Activated CD8-positive, alpha-beta T cell treated with anti-CD3 and anti-CD28 coated beads for 36 hours (primary cell): ENCODE measurements around the gene LARP6. TPM values are rescaled to one million over a fixed set of nuclear protein-coding genes. Genes with fewer than 3 reads are reported as not detected.
"Not testable (repeated sequence)": the region's sequence is repeated elsewhere in the genome, so short reads cannot be mapped to it uniquely, and the experiment has no call there.

ENCODE experiments used
- ATAC-seq: fragments of 200-7000 bp; cut with Tn5 transposase; one replicate; pipeline ENCODE4 v1.10.0; 2021; ENCODE audit warnings: mild to moderate bottlenecking, moderate library complexity
- CTCF ChIA-PET: fragments of 350-600 bp; sonication (Branson Sonifier 250); formaldehyde crosslinking; loops from one replicate; lab custom pipeline; 2021; ENCODE audit warnings: antibody characterized with exemption; lab: Charles Lee
- POLR2A ChIA-PET: fragments of 350-600 bp; sonication (Branson Sonifier 250); formaldehyde crosslinking; loops from one replicate; lab custom pipeline; 2021; ENCODE audit warnings: antibody characterized with exemption; lab: Charles Lee
- DNase-seq: peaks from one replicate; pipeline ENCODE4 v3.0.0-alpha.2; 2020
- H3K27ac Mint-ChIP-seq: one replicate; pipeline ENCODE4 v1.8.0; 2021; ENCODE audit warnings: mild to moderate bottlenecking, mixed read lengths
- H3K27me3 Mint-ChIP-seq: one replicate; pipeline ENCODE4 v1.8.0; 2021; ENCODE audit warnings: mixed read lengths
- H3K36me3 Mint-ChIP-seq: one replicate; pipeline ENCODE4 v1.8.0; 2021; ENCODE audit warnings: low read depth, mixed read lengths
- H3K4me1 Mint-ChIP-seq: one replicate; pipeline ENCODE4 v1.8.0; 2021; ENCODE audit warnings: low read depth, mixed read lengths
- H3K4me3 Mint-ChIP-seq: one replicate; pipeline ENCODE4 v1.8.0; 2021; ENCODE audit warnings: mild to moderate bottlenecking, moderate library complexity, mixed read lengths
- H3K9me3 Mint-ChIP-seq: one replicate; pipeline ENCODE4 v1.8.0; 2021; ENCODE audit warnings: mixed read lengths
- intact Hi-C: fragments of 100-400 bp; cut with micrococcal nuclease; formaldehyde crosslinking; loops from one replicate; pipeline ENCODE4 v1.10.0; 2022
- total RNA-seq, 2 experiments: library from RNA; stranded (reverse); gene quantifications; one replicate each; pipeline ENCODE4 v1.2.3, GENCODE V29; 2021
- TF ChIP-seq, protein P1 (sequence below): fragments of 200-600 bp; IDR thresholded peaks from one replicate; pipeline ENCODE4 v1.8.0; 2022; ENCODE audit warnings: antibody characterized with exemption, mild to moderate bottlenecking

Gene LARP6
- total RNA-seq, 2 experiments from 2014 or later = 0.36 to 0.41 TPM

DNA sequence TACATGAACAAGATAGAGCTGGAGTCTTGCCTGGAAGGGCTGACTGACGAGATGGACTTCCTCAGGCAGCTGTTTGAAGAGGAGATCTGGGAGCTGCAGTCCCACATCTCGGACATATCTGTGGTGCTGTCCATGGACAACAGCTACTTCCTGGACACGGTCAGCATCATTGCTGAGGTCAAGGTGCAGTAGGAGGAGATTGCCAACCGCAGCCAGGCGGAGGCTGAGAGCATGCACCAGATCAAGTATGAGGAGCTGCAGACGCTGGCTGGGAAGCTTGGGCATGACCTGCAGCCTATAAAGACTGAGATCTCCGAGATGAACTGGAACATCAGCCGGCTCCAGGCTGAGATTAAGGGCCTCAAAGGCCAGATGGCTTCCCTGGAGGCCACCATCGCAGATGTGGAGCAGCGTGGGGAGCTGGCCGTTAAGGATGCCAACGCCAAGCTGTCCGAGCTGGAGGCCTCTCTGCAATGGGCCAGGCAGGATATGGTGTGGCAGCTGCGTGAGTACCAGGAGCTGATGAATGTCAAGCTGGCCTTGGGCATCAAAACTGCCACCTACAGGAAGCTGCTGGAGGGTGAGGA lies 5.5 kb upstream of the LARP6 start:
- no peak overlapping the region for H3K4me3 Mint-ChIP-seq
- H3K36me3 Mint-ChIP-seq = no peaks in the 10 kb centered on the region
- H3K9me3 Mint-ChIP-seq = no peaks in the 10 kb centered on the region
- no peak for DNase-seq
- H3K27me3 Mint-ChIP-seq = peaks cover 9% of the 10 kb centered on the region
- intact Hi-C loops = no loop called here
- CTCF ChIA-PET = no interaction called here
- ATAC-seq = no peak
- H3K27ac Mint-ChIP-seq = no peak overlapping the region
- peaks cover 4% of the 10 kb centered on the region for H3K4me1 Mint-ChIP-seq
- TF ChIP-seq, protein P1, sequence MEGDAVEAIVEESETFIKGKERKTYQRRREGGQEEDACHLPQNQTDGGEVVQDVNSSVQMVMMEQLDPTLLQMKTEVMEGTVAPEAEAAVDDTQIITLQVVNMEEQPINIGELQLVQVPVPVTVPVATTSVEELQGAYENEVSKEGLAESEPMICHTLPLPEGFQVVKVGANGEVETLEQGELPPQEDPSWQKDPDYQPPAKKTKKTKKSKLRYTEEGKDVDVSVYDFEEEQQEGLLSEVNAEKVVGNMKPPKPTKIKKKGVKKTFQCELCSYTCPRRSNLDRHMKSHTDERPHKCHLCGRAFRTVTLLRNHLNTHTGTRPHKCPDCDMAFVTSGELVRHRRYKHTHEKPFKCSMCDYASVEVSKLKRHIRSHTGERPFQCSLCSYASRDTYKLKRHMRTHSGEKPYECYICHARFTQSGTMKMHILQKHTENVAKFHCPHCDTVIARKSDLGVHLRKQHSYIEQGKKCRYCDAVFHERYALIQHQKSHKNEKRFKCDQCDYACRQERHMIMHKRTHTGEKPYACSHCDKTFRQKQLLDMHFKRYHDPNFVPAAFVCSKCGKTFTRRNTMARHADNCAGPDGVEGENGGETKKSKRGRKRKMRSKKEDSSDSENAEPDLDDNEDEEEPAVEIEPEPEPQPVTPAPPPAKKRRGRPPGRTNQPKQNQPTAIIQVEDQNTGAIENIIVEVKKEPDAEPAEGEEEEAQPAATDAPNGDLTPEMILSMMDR = no peak
- POLR2A ChIA-PET = interaction anchor here (0.5 kb wide), 1 partner anchor 23 kb away, joined by 3 read pairs; no protein-coding TSS in a partner anchor

DNA sequence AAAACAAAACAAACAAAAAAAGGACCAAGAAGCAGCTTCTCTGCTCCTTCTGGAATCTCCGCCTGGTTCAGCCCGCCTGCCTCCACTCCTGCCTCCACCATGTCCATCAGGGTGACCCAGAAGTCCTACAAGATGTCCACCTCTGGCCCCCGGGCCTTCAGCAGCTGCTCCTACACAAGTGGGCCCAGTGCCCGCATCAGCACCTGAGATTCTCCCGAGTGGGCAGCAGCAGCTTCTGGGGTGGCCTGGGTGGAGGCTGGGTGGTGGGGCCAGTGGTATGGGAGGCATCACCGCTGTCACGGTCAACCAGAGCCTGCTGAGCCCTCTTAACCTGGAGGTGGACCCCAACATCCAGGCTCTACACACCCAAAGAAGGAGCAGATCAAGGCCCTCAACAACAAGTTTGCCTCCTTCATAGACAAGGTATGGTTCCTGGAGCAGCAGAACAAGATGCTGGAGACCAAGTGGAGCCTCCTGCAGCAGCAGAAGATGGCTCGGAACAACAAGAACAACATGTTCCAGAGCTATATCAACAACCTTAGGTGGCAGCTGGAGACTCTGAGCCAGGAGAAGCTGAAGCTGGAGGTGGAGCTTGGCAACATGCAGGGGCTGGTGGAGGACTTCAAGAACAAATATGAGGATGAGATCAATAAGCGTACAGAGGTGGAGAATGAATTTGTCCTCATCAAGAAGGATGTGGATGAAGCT lies 4.8 kb upstream of the LARP6 start:
- CTCF ChIA-PET = not testable (repeated sequence)
- POLR2A ChIA-PET = interaction anchor here (0.5 kb wide), 1 partner anchor 24 kb away, joined by 3 read pairs; no protein-coding TSS in a partner anchor

DNA sequence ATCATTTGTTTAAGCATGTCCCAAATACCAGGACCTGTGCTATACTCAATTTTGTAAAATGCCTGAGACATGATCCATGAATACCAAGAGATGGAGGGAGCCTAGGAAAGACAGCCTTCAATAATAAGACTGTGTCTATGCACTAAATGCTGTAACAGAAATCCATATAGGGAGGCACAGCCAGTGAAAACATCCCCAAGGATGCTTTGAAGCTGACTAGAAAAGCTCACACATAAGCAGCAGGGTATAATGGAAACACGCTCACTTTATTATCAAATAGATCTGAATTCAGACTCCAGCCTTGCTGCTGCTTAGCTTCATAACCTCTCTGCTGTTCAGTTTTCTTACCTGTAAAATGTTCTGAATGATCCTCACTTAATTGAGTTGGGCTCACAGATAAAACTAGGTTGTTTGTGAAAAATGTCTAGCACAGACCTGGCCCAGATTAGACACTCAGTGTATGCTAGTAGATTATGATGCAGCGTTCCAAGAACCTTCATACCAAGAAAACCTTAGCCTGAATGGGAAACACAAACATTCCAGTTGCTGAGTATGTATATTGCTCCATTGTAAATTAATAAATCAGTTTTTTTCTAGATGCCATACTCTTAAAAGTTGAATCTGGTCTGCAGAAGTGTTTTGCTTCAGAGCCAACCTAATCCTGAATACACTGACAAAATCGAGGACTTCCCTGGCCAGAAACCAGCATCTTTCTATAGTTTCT lies 3.8 kb upstream of the LARP6 start:
- H3K4me3 Mint-ChIP-seq = no peak overlapping the region
- H3K36me3 Mint-ChIP-seq = no peaks in the 10 kb centered on the region
- TF ChIP-seq, protein P1 = no peak
- DNase-seq = no peak
- no peak overlapping the region for H3K27ac Mint-ChIP-seq
- H3K27me3 Mint-ChIP-seq = peaks cover 17% of the 10 kb centered on the region
- ChIA-PET CTCF (no interaction called here), POLR2A (no interaction called here)
- intact Hi-C loops = no loop called here
- H3K4me1 Mint-ChIP-seq = peaks cover 6% of the 10 kb centered on the region
- no peaks in the 10 kb centered on the region for H3K9me3 Mint-ChIP-seq
- ATAC-seq = no peak

More for the DNA sequence above, 4.8 kb upstream of the LARP6 start:
- ATAC-seq, DNase-seq, H3K4me3 Mint-ChIP-seq, H3K4me1 Mint-ChIP-seq, H3K36me3 Mint-ChIP-seq, H3K27ac Mint-ChIP-seq, H3K9me3 Mint-ChIP-seq, intact Hi-C loops: not testable (repeated sequence)
- H3K27me3 Mint-ChIP-seq = peaks cover 11% of the 10 kb centered on the region

DNA sequence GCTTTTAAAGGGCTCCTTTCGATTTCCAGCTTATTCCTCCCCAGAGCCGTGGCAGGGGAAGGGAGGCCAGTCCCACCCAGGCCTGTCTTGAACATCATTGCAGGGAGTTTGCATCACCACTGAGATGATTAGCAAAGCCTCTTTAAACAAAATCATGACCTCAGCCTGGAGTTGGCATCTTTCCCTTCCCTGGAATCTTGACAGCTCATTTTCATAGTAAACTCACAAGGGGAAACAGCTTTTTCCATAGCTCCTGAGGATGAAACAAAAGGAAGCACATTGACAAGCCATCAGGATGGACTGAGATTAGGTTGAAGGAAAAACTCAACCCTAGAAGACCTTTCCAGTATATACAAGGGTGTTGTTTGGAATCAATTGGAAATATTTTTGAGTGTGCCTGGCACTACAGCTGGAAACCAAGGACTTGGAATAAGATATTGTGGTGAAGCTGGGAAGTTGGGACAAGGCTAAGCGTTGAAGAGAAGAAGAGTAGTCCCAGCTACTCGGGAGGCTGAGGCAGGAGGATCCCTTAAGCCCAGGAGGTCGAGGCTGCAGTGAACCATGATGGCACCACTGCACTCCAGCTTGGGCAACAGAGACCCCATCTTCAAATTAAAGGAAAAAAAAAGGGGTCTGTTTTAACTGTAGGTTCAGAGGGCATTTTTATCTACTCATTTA lies 3.1 kb upstream of the LARP6 start:
- no peak overlapping the region for H3K27ac Mint-ChIP-seq
- no peak for ATAC-seq
- no peaks in the 10 kb centered on the region for H3K36me3 Mint-ChIP-seq
- peaks cover 23% of the 10 kb centered on the region for H3K27me3 Mint-ChIP-seq
- TF ChIP-seq, protein P1 = no peak
- ChIA-PET CTCF (interaction anchor here (1.1 kb wide), 1 partner anchor 14 kb away, joined by 3 read pairs; no protein-coding TSS in a partner anchor), POLR2A (no interaction called here)
- no peak for DNase-seq
- peaks cover 6% of the 10 kb centered on the region for H3K4me1 Mint-ChIP-seq
- intact Hi-C loops = no loop called here
- H3K9me3 Mint-ChIP-seq = no peaks in the 10 kb centered on the region
- H3K4me3 Mint-ChIP-seq = no peak overlapping the region

DNA sequence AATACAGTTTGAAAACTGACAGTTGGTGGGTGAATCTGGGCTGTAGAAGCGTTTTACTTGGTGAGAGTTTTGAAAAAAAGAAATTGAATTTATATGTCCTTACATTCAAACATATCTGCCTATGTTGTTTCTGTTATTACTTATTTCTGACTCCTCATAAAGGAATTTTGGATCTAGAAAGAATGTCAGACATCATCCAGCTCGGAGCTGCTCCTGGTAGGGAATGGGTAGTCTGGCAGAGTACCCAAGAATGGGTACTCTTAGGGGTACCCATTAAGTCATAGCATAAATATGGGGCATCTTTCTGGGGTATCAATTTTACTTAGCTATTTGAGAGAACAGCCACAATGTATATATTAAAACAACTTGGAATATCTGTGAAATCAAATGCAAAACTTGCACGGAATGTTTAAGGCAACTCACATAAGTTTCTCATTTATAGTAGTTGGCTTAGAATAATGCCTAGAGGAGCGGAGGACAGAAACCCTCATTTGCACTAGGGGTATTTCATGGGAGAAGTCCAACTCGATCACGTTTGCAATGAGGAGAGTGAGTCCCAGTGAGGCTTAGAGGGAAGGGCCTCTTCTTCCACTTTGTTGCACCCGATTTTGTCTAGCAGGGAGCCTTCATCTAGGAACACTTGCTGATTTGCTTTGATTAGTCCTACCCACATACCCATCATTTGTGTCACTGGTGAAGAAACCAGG lies 2.4 kb upstream of the LARP6 start:
- Mint-ChIP-seq H3K4me1 (peaks cover 6% of the 10 kb centered on the region), H3K4me3 (no peak overlapping the region), H3K27ac (no peak overlapping the region), H3K36me3 (no peaks in the 10 kb centered on the region), H3K27me3 (peaks cover 30% of the 10 kb centered on the region), H3K9me3 (no peaks in the 10 kb centered on the region)
- DNase-seq (no peak), ATAC-seq (no peak)
- CTCF ChIA-PET = interaction anchor here (1.1 kb wide), 1 partner anchor 13 kb away, joined by 3 read pairs; no protein-coding TSS in a partner anchor
- POLR2A ChIA-PET = no interaction called here
- intact Hi-C loops = no loop called here
- TF ChIP-seq, protein P1 = no peak
